Inflammatory macrophage (primary cell): ENCODE measurements around the gene CASS4.
"Not testable (repeated sequence)": the region's sequence is repeated elsewhere in the genome, so short reads cannot be mapped to it uniquely, and the experiment has no call there.

ENCODE experiments used
- DNase-seq, 2 donors: peaks; one replicate each; pipeline ENCODE4 v3.0.0-alpha.2; 2020 to 2022
- total RNA-seq, 18 experiments: gene quantifications; one replicate each; lab custom pipeline; 2026; ENCODE audit warnings: mixed read lengths in 6 of 18, inconsistent platforms in 2 of 18; lab: John Stamatoyannopoulos, UW

Gene CASS4
- total RNA-seq = 0.16 to 41.7 (median 10.7) reads per million in 18 experiments

- peak; percentile 82 to 90 for DNase-seq
These were observed at the start of gene CASS4 for GRCh38 chr20:56411759-56412472. Gene CASS4 (plus strand): TSS chr20:56412260. CDS start chr20:56412459, 199 bp downstream.

GRCh38 chr20:56362833-56363413 is 49.1 kb upstream of the CASS4 start:
- DNase-seq = peak; percentile 29 to 76

- no peak for DNase-seq
These were observed 48.6 kb upstream of the CASS4 start for GRCh38 chr20:56363491-56363890.

- no peak for DNase-seq
These were observed 43.5 kb upstream of the CASS4 start for GRCh38 chr20:56368351-56369134.

- no peak for DNase-seq
These were observed 42.9 kb upstream of the CASS4 start for GRCh38 chr20:56369179-56369578.

GRCh38 chr20:56371977-56372376 is 40.1 kb upstream of the CASS4 start:
- DNase-seq = no peak

GRCh38 chr20:56372850-56373249 is 39.2 kb upstream of the CASS4 start:
- DNase-seq = no peak

GRCh38 chr20:56373942-56374341 is 38.1 kb upstream of the CASS4 start:
- DNase-seq = peak; percentile 93 to 97

GRCh38 chr20:56376331-56376730 is 35.7 kb upstream of the CASS4 start:
- peak; percentile 29 to 43 for DNase-seq

GRCh38 chr20:56378386-56378785 is 33.7 kb upstream of the CASS4 start:
- DNase-seq = no peak

GRCh38 chr20:56380375-56380774 is 31.7 kb upstream of the CASS4 start:
- DNase-seq = peak in 1 of 2 donors; percentile 24

GRCh38 chr20:56381501-56381900 is 30.6 kb upstream of the CASS4 start:
- no peak for DNase-seq

GRCh38 chr20:56382696-56383095 is 29.4 kb upstream of the CASS4 start:
- DNase-seq = no peak

GRCh38 chr20:56383334-56383733 is 28.7 kb upstream of the CASS4 start:
- no peak for DNase-seq

GRCh38 chr20:56385130-56385529 is 26.9 kb upstream of the CASS4 start:
- DNase-seq = no peak

GRCh38 chr20:56386219-56386618 is 25.8 kb upstream of the CASS4 start:
- no peak for DNase-seq

- DNase-seq = no peak
These were observed 23.2 kb upstream of the CASS4 start for GRCh38 chr20:56388882-56389281.

GRCh38 chr20:56389807-56390206 is 22.3 kb upstream of the CASS4 start:
- no peak for DNase-seq

- not testable (repeated sequence) for DNase-seq
These were observed 21.7 kb upstream of the CASS4 start for GRCh38 chr20:56390396-56390795.

GRCh38 chr20:56391037-56391436 is 21.0 kb upstream of the CASS4 start:
- peak; percentile 8 to 21 for DNase-seq

GRCh38 chr20:56391596-56392131 is 20.4 kb upstream of the CASS4 start:
- peak in 1 of 2 donors; percentile 2 for DNase-seq

GRCh38 chr20:56392132-56392880 is 19.8 kb upstream of the CASS4 start, which contains the start of the genes AURKA and CSTF1:
Gene AURKA (minus strand): TSS chr20:56392215. CDS start chr20:56388197, 4,018 bp downstream.
Gene CSTF1 (plus strand): TSS chr20:56392645. CDS start chr20:56395553, 2,908 bp downstream.
- peak; percentile 100 for DNase-seq
